Measurements from ENCODE around the gene CACNG8.

- TF ChIP-seq POLR2A (IDR thresholded peaks at IDR 0.05; ENCODE audit: extremely low read depth, insufficient read length) (no peak), MYC (IDR thresholded peaks at IDR 0.05; ENCODE audit: low read depth, low read length) (no peak)
- TF ChIP-seq, protein P1, sequence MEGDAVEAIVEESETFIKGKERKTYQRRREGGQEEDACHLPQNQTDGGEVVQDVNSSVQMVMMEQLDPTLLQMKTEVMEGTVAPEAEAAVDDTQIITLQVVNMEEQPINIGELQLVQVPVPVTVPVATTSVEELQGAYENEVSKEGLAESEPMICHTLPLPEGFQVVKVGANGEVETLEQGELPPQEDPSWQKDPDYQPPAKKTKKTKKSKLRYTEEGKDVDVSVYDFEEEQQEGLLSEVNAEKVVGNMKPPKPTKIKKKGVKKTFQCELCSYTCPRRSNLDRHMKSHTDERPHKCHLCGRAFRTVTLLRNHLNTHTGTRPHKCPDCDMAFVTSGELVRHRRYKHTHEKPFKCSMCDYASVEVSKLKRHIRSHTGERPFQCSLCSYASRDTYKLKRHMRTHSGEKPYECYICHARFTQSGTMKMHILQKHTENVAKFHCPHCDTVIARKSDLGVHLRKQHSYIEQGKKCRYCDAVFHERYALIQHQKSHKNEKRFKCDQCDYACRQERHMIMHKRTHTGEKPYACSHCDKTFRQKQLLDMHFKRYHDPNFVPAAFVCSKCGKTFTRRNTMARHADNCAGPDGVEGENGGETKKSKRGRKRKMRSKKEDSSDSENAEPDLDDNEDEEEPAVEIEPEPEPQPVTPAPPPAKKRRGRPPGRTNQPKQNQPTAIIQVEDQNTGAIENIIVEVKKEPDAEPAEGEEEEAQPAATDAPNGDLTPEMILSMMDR (IDR thresholded peaks at IDR 0.05; ENCODE audit: low read depth, low read length) = no peak
Measured at GRCh38 chr19:54014920-54015560, 52.3 kb downstream of the CACNG8 start.

Data from NB4 (cell line).